ENCODE results near the gene ELL.
A peak's percentile ranks its signal among the peaks of the same experiment; 100 is the strongest.
"Not testable (repeated sequence)": the region's sequence is repeated elsewhere in the genome, so short reads cannot be mapped to it uniquely, and the experiment has no call there.

ELL gene

DNA sequence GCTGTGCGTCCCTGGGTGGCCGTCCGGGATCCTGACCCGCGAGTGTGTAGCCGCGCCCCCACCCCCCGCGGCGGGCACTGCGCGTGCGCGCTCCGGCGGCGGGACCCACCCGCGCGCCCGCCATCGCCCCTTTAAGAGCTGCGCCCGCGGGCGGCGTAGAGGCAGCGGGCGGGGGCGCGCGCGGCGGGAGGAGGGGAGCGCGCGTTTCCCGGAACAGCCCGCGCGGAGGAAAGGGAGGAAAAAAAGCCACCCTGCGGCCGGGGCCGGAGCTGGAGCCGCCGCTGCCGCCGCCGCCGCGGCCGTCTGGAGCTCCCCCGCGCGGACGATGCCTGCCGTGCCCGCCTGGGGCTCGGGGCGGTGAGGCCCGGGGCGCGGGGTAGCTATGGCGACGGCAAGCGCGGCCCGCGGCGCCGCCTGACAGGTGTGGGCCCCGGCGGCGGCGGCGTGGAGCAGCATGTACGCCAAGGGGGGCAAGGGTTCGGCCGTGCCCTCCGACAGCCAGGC is 102.6 kb downstream of the ELL start, which contains the start of gene SSBP4:
Gene SSBP4, plus strand, starts transcription at position 204 of the 504 bp plus-strand sequence. Its CDS starts 251 bp downstream, at position 455.
- DNase-seq, result peak; percentile 78 to 85

DNA sequence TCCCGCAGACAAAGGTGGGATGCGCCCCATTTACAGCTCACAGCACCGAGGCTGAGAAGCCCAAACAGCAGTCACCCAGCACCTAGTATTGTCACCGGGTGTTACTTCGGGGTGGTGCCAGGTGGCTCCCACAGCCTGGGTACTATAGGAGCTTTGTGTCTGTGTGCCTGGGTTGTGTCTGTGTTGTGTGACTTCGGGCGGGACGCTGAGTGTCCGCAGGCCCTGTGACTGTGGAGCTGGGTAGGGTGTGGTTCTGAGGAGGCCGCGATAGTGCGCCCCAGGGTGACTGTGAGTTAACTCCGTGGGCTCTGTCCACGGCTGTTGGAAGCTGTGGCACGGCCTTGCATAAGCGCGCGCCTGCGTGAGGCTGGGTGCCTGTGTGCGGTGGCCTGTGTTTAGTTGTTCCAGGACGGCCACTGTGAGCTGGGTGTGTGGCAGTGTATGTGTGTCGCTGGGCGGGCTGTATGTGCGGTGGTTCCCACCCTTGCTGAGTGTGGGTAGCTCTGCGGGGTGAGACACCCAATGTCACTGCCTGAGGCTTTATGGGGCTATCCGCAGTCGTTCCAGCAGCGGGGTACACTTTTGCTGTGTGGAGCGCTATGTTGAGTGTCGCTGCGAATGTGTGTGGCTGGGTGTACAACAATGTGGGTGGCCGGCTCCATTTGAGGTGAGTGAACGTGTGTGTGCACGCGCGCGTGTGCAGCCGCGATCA is 103.2 kb downstream of the ELL start:
- peak in 1 of 2 experiments; percentile 66 for DNase-seq

DNA sequence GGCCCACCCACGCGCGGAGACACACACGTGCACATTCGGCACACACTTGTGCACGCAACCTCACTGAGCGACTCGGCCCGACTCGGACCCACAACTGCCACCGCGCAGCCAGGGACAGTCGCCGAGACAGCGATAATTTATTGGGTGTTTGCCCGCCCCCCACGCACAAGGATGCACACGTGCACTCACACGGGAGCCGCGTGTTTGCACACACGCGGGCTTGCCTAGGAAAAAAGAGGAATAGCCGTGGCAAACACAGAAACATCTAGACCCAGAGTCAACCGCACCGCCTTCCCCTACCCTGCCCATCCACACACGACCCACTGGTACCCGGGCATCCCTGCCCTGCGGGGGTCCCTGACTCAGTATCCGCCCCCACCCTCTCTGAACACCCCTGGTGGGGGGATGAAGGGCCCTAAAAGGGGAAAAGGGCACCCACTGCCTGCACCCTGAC is 103.8 kb downstream of the ELL start:
- peak in 1 of 2 experiments; percentile 60 for DNase-seq

DNA sequence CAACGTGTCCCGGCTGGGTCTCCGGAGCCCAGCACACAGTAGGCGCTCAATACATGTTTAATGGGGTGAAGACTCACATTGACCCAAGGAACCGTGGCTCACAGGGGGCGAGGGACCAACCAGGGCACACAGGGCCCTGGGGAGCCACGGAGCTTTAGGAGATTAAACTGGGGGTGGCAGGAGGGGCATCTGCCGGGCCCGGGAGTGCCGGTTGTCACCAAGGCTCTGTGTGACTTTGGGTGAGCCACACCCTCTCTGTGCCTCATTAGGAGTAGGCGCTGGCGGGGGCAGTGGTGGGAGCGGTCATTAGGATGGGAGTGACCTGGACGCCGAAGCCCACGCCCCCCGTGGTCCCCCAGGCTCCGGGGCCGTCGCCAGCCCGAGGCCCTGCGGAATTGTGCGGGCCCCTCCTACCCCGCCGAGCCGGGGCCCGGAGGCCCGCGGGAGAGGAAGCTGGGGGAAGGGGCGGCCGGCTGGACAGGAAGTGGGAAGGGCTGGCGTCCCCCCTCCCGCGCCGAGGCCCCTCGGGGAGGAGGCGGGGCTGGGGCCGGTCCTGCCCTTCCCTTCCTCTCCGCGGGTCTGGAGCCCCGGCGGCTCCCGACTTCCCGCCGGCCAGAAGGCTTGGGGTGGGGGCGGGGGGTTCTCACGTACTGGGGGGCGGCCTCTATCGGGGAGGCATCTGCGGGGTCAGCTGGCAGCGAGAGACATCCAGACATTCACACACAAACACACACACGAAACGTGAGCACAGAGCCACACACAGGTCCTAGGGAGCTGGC is 104.4 kb downstream of the ELL start:
- DNase-seq, result no peak

DNA sequence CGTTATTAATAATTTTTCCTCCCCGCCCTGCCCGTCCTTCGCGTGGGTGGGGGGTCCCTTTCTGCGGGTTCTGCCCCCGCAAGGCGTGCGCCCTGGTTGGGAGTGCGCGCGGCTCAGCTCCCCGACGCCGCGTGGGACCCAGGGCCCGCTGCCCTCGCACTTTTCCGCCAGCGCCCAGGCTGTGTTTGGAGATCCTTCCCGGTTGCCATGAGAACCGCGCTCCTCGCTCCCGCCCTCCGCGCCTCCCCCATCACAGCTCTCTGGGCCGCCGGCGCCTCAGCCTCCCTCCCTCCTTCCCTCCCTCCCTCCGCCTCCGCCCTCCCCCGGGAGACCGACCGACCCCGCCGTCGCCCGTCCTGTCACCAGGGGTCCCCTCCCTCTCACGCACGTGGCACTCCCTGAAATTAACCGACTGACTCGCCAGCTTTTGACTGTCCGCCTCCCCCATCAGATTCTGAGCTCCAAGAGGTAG is 105.1 kb downstream of the ELL start:
- DNase-seq, result peak; percentile 63 to 73

DNA sequence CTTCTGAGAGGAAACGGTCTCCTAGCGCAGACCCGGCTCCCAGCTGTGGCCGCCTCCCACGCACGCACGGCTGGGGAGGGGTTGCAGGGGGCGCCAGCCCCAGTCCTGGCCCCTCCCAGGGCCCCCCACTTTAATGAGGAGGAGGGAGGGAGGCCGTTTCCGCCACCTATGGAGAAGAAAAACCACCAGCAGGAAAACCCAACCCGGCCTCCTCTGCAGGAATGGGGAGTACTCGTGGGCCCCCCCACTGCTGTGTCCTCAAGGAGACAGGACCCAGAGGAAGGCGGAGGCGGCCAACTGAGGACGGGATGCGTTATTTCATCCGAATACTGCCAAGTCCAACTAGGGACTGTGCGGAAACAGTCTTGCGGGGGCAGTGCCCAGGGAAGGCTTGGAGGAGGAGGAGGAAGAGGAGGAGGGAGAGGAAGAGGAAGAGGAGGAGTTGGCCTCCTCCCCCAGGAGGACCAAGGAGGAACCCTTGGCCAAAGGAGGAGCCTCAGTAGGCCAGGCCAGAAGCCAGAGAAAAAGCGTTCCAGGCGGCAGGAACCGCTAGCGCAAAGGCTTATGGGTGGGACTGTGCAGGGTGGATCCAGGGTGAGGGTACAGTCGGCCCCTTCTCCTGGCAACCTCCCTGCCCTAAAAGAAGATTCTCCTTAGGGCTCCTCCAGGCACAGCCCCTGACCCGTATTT is 106.5 kb downstream of the ELL start:
- DNase-seq, result no peak

DNA sequence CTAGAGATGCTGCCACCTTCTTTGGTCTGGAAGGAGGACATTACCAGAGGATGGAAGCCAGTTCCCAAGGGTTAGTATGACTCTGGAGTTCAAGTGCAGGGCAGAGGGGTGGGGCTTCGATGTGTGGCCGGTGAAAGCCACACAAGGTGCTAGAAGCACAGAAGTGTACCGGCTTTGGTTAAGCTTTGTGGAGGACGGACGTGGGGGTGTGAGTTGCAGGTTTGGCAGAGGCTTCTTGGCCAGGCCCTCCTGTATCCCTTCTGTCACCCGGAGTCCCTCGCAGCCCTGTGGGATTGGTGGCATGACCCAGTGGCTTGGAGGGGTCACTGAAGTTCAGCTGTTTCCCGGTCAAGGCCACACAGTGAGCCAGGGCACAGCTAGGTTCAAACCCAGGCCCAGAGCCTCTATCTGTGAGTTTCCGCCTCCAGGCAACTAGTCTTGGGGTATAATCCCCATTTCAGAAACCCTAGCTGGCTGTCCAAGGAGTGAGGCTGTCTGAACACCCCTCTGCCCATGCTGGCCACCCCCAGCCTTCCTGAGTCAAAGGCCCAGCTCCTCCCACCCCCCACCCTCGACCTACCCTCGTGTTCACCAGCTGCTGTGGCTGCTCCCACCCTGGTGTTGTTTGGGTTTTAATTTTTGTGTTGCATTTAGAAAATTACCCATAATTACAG is 107.2 kb downstream of the ELL start:
- no peak for DNase-seq

DNA sequence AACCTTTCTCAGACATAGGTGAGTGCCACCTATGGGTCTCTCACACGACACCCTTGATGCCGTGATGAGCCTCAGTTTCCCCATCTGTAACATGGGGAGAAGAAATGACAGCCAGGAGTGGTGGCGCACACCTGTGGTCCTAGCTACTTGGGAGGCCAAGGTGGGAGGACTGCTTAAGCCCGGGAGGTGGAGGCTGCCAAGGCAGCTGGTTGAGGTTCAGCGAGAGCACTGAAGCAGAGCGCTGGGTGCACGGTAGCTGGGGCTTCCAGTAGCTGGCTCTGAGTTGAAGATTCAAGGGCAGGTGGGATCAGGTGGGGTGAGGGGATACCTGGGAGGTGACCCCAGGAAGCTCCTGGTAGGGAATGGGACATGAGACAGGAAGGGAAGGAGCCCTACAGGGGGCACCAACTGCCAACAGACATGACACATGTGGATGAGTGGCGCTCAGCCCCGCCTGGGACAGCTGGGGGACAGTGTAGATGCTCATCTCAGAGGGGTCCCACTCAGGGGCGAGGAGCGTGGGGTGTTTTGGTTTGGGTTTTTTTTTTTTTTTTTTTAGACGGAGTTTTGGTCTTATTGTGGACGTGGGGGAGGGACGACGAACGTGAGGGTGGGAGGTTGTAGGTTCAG is 109.1 kb downstream of the ELL start:
- no peak for DNase-seq

DNA sequence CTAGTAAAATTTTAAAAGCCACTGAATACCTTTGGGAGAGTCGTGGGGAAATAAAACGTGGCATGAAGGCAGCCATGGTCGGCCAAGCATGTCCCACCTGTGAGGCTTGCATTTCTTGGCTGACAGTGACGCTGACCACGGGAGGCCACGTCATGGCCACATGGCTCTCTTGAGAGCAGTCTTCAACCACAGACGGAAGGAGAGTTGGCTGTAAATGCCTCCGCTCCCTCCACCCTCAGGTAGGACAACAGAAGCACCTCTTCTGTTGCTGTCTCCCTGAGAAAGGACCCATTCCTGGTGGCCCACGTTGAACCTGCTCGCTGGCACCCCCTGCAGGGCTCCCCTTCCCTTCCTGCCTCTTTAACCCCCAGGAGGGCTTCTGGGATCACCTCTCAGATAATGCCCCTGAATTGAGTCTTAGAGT is 113.8 kb downstream of the ELL start:
- DNase-seq, result peak; percentile 51 to 59

DNA sequence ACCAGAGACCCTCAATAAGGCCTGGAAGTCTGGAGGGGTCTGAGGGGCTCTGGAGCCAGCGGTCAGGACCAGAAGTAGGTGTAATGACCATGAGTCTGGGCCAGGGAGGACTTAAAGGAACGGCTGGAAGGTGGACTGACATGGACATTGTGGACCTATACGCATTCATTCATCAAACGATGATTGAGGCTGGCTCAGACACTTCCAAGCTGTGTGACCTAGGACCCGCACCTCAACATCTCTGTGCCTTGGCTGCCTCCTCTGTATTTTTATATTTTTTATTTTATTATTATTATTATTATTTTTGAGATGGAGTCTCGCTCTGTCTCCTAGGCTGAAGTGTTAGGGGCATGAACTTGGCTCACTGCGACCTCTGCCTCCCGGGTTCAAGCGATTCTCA is 115.1 kb downstream of the ELL start:
- no peak for DNase-seq

DNA sequence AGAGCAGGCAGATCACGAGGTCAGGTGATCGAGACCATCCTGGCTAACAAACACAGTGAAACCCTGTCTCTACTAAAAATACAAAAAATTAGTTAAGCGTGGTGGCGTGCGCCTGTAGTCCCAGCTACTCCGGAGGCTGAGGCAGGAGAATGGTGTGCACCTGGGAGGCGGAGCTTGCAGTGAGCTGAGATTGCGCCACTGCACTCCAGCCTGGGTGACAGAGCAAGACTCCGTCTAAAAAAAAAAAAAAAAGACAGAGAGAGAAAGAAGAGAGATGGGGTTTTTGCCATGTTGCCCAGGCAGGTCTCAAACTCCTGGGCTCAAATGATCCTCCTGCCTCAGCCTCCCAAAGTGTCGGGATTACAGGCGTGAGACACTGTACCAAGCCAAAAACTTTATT is 116.1 kb downstream of the ELL start:
- DNase-seq, result not testable (repeated sequence)

DNA sequence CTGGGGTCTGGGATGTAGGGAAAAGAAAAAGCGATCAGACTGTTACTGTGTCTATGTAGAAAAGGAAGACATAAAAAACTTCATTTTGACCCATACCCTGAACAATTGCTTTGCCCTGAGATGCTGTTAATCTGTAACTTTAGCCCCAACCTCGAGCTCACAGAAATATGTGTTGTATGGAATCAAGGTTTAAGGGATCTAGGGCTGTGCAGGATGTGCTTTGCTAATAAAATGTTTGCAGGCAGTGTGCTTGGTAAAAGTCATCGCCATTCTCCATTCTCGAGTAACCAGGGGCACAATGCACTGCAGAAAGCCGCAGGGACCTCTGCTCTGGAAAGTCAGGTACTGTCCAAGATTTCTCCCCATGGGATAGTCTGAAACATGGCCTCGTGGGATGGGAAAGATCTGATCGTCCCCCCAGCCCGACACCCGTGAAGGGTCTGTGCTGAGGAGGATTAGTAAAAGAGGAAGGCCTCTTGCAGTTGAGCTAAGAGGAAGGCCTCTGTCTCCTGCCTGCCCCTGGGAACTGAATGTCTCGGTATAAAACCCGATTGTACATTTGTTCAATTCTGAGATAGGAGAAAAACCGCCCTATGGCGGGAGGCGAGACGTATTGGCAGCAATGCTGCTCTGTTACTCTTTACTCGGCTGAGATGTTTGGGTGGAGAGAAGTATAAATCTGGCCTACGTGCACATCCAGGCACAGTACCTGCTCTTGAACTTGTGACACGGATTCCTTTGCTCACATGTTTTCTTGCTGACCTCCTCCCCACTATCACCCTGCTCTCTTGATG is 119.2 kb downstream of the ELL start:
- DNase-seq, result not testable (repeated sequence)

DNA sequence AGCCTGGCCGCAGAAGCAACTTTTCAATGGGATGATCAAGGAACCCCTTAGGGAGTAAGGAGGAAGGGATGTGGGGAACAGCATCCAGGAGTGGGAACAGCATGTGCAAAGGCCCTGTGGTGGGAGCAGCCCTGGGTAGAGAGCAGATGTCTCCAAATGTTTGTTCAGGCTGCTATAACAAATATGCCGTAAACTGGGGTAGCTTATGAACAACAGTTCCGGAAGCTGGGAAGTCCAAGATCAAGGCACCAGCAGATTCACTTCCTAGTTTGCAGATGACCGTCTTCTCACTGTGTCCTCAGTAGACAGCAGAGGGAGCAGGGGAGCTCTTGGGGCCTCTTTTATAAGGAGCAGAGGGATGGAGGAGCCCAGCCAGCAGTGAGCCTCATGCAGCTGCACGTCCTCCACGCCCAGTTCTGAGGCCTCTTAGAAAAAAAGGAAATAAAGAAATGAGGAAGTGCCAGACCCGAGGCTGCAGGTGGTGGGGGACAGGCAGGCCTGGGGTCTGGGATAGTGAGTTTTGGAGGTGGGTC is 120.2 kb downstream of the ELL start:
- no peak for DNase-seq

DNA sequence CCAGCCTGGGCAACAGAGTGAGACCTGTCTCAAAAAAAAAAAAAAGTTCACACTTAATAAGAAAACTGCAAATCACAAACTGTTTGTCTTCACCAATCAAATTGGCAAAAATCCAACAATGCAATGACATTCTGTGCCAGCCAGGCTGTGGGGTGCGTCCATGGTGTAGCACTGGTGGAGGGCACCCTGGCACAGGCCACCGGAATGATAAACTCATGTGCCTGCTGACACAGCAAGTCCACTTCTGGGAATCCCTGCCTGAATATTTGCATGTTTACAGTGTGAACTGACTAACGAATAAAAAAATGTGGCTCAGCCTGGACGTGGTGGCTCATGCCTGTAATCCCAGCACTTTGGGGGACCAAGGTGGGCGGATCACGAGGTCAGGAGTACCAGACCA is 122.9 kb downstream of the ELL start:
- DNase-seq, result no peak

DNA sequence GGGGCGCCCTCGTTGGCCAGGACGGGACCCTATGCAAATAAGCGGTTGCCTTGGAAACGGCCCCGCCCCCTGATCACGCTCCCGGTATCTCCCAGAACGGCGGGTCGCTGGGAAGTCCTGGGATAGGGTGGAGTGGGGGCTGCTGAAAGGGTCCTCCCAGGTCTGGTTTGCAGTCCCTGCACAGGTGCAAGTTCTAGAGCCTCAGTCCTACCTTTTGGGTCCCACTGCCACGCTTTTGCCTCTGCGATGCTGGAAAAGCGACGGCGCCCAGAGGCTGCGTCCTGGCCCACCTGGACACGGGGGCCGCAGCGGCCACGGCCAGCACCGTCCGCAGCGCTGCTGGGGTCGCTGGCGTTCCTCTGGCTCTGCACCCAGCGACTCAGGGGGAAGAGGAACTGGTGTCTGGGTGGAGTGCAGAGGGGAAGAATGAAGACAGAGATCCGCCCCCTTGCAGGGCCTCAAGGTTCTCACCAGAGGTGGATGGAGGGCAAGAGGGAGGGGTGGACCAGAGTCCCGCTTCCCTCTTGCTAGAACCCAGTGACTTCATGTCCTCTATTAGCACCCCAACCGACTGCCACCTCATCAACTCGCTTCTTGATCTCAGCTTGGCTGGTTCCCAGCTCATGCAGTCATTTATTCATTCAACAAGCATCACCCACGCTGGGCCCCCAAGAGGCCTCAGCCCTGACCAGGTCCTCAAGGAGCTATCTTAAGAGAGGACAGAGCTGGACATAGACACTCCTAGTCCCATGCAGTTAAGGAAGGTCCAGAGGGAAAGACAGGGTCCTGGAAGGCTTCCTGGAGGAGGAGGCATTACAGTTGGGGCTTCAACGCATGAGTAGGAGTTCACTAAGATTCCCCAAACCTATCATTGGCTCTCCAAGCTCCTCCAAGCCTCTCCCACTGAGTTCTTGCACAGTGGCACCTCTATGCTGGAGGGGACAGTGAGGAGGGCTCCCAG is 124.3 kb downstream of the ELL start, which contains the start of gene LRRC25:
Gene LRRC25, minus strand, starts transcription at position 381 of the 961 bp plus-strand sequence. CDS start 659 bp downstream, outside the sequence.
- DNase-seq, result no peak

DNA sequence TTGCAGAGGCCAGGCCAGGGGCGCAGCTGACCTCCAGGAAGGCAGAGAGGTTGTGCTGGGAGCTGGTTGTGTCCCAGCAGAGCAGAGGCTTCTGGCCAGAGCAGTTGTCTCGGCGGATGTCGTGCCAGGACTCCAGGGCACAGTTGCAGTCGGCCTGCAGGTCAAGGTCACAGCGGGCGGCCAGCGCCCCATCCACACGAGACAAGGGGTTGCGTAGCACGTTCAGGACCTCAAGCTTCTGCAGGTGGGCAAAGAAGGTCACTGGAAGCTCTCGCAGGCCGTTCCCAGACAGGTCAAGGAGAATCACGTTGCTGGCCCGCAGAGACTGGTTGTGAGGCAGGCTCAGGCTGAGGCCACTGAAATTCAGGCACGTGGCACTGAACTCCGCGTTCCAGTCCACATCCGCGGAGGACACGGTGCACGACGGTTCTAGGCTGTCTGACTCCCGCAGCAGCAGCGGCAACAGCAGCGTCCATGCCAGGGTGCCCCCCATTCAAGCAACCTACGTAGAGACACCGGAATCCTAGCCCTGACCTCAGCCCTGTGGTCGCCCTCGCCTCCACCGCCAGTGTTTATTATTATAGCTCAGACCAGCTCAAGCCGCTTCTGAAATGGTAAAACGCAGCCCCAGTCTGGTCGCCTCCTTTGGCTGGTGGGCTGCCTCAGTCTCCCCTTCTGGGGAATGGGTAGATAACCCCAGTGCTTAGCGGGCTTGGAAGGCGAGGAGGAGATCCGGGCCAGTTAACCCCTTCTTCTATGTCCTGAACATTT is 125.2 kb downstream of the ELL start:
- DNase-seq, result no peak

DNA sequence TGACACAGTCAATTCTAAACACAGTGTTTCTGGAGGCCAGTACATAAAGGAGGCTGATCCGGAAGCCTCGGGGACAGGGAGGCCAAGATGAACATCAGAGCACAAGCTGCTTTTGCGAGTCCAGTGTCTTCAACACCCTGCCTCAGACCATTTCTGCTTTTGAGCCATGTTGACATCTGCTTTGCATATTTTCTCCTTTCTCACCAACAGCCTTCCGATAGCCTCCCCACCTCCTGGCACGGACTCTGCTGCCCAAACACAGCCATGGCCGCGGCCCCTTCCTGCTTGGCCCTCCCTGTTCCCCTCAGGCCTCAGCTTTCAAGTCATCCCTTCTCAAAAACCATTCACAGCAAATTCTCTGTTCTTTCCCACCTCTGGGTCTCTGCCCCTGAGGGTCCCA is 128.0 kb downstream of the ELL start:
- no peak for DNase-seq

DNA sequence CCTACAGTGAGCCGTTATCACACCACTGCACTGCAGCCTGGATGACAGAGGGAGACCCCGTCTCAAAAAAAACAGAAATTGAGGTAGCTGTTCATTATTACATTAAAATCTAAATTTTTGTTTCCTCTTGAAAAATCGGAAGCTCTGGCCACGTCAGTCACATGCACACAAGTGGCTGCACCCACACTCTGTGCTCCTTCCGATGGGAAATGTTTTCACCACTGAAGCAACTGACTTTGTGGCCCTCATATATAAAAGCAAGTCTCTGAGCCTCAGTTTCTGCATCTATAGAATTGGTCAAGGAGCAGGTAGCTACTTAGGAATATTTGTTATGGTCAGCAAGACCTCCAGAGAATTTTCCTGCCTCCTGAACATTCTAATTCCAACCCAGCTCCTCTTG is 128.9 kb downstream of the ELL start:
- DNase-seq, result no peak
